8988T (cell line): ENCODE data around the gene REPS2.

Experiments
- DNase-seq: peaks from one replicate; pipeline ENCODE4 v3.0.0; 2011

The REPS2 gene

DNA sequence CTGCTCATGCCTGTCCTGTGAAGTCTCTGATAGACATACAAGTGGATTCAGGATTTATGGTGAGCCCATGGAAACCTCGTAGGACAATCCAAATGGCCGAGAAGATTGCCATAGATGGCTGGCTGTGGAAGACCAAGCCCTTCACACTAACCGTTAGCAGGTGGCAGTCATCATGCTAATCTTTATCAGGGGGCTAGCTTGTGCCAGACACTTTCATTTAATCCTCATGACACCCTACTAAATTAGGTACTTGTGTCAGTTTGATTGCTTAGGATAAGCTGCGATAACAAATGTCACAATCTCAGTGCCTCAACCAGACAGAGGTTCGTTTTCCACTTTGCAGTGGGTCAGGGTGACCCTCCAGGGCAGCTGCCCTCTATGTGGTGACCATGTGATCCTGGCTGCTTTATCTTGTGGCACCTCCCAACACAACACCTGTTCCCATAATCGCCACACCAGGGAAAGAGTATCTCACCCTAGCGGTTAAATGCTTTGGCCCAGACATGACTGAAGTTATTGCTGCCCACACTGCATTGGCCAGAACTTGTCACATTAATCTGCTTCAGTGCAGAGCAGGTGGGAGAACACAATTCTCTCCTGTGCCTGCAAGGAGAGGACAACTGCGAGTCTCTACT is 60.8 kb downstream of the REPS2 start:
- DNase-seq = no peak

DNA sequence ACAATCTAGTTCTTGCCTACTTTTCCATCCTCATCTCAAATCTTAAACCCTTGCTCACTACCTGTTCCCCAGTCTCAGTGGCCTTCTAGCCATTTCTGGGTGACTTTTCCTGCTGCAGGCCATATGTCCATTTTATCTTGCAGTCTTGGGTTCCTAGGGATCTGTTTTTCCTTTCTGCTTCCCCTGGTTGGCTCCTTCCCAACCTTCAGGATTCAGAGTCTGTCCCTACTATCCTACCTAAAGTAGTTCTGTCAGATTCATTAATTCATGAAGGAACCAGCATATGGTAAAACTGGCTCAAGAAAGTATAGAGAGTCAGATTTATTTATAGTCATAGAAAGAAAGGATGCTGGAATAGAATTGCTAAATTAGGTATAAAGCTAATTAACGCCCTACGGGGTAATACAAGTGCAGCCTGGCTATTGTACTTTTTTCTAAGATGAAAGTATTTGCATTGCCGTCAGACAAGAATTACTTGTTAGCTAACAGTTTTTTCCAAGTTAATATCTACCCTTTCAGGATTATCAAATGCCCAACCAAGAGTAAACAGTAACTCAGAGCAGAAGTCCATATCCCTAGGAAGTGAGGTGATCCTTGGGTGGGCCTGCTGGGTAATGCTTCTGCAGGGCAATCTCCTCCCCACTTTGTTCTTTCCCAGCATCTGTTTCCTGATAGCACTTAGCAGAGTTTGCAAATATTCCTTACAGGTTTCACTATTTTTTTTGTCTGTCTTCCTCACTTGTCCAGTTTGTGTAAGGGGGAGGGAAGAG is 63.6 kb downstream of the REPS2 start:
- DNase-seq = no peak

DNA sequence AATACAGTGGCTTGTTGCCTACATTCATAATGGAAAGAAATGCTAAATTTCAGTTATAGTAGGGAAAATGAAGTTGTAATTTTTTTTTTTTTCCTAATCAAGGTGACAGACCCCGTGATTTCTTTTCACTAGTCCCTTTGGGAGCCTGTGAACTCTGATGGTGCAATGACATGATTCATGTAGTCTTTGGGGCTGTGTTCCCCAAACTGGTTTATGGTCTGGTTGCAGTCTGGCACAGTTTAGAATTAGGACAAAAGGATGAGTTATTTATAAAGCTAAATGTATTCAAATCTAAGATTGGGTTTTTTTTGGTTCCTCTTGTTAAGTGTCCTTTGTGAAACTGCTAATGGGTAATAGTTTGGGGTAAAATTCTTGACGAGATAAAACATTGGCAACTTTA is 66.0 kb downstream of the REPS2 start:
- no peak for DNase-seq

DNA sequence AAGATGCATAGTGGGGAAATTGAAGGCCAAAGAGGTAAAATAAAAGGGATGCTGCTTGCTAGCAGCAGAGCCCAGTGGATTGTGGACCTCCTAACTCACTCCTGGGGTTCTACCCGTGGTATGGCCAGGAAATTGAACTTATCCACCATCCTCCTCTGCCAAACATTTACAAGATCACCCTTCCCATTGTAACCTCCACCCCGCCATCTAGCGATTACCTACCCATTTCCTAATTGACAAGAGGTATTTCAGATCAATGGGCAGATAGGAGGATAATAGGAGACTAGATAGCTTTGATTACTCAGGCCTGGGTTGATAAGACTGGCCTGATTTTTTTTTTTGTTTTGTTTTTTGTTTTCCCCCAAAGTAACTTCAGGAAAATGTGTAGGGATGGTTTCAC is 67.8 kb downstream of the REPS2 start:
- no peak for DNase-seq

DNA sequence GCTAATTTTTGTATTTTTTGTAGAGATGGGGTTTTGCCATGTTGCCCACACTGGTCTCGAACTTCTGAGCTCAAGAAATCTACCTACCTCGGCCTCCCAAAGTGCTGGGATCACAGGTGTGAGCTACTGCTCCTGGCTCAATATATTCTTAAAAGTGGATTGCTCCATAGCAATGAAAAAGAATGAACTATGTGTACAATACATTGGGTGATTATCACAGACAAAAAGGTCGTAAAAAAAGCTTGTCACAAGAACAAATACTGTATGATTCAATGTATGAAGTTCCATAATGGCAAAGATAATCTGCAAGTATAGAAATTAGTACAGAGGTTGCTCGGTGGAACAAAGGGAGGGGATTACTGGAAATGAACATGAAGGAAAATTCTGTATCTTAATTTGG is 70.7 kb downstream of the REPS2 start:
- DNase-seq = no peak

DNA sequence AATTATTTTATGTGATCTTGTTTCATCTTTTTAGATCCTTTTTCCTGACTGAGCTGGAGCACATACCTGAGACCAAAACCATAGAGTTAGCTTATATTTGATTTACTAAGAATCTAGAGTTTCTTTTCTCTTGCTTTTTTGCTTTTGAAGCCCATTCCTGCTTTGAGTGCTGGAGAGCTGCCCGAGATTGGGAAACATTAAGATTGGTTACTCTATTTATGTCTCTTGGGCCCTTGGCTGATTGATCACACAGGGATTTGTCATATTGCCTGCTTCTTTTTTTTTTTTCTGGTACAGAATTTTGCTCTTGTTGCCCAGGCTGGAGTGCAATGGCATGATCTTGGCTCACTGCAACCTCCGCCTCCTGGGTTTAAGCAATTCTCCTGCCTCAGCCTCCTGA is 73.9 kb downstream of the REPS2 start:
- no peak for DNase-seq

DNA sequence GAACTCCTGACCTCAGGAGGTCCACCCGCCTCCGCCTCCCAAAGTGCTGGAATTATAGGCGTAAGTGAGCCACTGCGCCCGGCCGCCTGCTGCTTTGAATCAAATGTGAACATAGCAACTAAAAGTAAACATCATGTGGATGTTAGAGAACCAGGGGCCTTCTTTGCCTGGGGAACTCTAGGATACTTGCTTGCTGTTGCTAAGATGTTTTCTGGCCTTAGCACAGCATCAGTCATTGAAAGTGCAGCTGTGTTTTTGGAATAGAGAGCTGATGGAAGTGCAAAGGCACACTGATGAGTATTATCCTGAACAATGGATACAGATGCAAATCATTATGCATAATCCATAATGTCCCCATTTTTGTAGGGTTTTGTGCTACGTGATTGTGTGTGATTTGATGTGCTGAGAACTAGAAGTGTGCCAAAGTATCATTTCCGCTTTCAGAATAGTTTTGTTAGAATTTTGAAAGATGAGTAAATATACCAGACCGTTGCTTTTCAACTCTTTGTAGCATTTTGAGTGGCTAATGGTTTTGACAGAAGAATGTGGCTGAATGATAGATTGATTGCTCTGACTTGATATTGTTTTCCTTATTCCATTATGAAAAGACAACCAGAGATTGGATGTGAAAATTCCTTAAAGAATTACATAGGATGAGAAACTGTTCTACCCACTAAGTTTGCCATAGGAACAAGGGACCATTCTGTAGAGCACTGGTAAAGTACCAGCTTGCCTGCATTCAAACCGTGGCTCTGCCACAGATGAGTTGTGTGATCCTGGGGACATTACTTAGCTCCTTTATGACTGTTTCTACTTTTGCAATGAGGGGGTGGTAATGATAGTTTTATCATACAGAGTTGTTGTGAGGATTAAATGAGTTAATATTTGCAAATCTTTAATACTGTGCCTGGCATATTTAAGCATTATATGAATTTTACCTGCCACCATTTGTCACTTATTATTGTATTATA is 74.7 kb downstream of the REPS2 start:
- no peak for DNase-seq

DNA sequence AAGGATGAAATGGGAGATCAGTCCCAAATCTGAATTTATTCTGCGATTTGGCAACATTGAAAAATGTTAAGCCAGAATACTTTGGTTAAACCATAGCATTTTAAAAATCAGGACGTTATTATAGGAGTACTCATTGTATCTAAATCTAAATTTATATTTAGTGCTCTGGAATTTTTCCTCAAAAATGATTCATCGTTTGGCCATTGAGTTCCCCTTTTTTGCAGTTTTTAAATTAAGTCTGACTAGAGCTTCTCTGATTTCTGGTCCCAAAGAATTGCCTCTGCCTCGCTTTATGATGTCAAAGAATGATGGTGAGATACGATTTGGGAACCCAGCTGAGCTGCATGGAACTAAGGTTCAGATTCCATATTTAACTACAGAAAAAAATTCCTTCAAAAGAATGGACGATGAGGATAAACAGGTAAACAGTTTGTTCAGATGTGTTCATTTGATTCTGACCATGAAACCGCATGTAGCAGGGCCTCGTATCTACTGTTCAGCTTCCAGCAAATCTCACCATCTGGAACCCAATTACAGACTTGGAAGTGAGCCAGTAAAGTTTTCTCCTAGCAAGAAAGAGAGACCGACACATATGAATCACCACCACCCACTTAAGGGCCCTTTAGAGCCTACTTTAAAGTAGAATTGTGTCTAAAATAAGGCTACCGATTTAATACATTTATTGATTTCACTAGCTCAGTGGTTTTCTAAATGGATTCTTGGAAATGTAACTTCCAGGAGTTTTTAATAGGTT is 75.6 kb downstream of the REPS2 start:
- DNase-seq = no peak

DNA sequence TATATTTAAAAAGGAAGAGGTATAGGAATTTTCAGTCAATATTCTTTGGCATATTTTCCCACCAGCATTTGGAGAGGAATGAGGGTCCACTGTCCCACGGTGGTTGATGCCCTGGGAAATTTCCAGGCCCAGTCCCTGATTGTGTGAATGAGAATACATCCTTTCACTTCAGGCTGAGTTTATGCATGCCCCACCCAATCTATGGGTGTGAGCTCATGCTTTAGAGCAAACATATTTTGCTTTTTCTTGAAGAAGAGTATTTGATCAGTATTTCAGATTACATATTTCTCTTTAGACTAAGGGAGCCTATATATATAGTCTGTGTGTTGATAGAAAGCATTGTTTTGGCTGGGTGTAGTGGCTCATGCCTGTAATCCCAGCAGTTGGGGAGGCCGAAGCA is 77.2 kb downstream of the REPS2 start:
- no peak for DNase-seq

DNA sequence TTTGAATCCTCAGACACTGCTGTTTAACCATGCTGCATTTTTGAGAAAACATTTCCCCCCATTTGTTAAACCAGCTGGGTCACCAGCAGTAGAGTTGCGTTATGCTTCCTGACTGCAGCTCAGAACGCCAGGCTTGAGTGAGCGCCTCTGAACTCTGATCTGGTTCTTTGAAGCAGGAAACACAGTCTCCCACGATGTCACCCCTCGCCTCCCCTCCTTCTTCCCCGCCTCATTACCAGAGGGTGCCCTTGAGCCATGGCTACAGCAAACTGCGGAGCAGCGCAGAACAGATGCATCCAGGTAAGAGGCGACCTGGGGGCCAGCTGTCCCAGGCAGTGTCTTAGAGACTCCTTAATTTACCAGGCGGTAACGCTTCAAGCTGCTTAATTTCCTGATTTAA is 78.4 kb downstream of the REPS2 start:
- DNase-seq = no peak

DNA sequence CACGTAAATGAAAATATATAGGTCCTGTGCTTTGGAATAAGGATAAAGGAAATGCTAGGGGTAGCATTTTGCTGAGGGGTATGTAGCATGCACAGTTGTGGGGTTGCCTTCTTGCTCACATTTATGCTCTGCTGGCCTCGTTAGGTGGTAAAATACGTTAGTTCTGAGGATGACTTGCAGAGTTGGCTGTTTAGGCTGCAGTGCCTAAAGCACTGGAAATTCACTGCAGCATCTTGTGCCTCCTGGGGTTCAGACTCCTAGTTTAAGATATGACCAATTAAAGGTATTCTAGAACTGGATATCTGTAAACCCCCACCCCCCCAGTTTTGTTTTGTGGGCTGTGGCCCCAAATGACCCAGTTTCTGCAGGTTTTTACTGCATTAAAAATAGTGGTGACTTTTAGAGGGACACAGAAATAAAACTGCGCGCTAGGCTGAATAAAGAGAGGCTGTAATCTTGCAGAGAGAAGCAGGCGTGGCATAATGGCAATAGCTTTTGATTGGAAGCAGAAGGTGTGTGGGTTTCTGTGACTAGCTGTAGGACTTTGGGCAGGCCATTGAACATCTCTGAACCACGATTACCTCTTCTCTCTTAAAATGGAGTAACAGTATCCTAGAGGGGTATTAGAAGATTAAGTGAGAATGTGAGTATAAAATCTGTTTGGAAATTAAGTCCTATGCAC is 79.3 kb downstream of the REPS2 start:
- DNase-seq = no peak

DNA sequence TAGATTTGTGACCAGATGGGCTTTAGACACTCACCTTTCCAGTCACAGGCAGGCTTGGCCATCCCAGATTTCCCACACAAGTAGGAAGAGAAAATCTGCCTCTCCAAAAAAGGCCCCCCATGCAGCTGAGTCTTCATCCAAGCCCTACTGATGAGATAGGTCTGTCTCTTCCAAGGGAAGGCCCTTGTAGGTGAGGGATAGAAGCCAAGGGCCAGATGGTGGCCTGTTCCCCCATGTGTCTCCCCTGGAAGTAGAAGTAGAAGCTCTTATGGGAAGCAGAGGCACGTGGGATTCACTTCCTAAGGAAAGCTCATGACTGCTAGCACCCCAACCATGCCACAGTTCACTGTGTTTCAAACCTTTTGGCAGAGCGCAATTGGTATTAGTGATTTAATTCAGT is 81.5 kb downstream of the REPS2 start:
- DNase-seq = no peak

DNA sequence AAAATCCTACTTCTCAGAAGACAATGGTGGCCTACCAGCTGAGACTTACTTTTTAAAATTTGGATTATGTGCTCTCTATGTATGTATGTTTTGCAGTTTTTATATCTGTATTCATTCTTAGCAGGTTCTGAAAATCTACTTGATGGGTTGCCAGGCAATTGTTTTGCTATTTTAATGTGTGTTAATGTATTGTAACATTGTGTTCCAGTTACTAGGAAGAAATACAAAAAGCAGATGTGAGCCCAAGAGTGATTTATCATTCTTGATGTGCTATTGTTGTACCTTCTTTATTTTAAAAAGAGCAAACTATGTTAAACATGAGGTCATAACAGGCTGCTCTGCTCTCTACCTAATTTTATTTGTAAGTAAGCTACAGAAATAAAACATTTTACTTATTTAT is 81.9 kb downstream of the REPS2 start:
- no peak for DNase-seq

DNA sequence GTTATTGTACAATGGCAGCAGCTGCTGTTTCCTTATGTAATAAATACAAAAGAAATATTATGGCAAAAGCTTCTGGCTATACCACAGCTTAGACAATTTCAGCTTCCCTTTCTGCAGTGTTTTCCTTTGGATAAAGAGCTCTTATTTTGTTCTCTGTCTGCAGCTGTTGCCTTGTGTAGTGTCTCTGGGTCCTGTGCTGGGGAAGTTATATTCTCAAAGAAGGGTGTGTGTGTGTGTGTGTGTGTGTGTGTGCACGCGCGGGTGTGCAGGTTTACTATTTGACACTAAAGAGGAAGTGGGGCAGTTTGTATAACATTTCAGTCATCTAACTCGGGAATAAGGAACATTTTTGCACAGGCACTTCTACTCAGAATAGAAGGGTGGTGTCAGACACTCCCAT is 83.6 kb downstream of the REPS2 start:
- no peak for DNase-seq

DNA sequence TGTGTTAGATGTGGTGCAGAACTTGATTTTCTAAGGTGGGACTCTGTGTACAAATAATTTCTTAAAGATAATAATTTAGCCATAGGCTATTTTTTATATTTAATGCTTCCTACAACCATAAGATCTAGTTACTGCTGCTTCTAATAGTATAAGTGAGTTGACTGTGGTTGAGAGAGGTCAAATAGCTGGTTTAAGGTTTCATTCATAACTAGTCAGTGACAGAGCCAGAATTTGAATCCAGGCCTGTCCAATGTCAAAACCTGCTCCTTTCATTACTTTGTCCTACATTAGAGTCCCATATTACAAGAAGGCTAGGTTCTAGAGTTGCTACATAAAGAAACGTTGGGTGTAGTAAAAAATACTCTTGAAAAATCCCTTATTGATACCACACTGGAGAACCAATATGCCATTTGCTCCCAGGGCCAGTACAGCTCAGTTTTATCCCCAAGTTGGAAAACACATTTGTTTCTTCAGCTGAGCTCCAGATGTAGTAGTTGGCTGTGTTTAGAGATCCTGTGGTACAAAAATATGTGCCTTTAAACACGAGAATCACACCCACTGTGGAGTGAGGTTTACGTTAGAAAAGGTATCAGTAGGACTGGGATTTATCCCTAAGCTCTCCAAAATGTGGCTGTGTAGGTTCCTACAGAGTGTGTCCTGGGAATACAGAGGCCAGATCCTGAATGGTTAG is 84.3 kb downstream of the REPS2 start:
- DNase-seq = no peak

DNA sequence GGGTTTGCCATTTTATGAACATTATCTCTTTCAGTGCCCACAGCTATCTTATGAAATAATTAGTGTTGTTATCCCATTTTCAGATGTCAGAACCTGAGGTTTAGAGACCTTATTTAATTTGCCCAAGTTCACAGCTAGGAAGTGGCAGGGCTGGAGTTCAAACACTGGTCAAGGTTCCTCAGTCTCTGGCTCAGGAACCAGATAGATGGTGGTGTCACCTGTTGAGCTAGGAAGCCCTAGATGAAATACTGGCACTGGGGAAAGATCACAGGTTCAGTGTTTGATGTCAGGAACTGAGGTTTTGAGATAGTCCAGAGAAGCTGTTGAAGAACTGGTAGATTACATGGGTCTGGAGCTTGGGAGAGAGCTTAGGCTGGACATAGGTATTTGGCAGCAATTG is 85.4 kb downstream of the REPS2 start:
- no peak for DNase-seq

DNA sequence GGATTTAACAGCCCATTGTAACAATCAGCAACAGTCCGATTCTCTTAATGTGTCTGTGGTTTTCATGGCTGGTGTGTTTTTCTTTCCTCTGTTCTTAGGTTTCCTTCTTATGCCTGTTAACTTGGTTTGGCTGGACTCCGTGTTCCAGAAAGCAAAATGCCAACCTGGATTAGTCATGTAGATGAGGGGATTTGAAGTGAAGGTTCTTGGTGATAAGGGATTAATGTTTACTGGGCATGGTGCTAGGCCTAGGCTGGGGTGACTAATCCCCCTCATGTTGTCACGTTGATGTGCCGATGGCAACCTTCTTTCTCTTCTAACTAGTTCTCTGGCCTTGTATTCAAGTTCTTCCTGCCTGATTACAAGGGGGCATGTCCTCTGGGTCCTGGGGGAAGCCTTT is 85.9 kb downstream of the REPS2 start:
- DNase-seq = no peak

DNA sequence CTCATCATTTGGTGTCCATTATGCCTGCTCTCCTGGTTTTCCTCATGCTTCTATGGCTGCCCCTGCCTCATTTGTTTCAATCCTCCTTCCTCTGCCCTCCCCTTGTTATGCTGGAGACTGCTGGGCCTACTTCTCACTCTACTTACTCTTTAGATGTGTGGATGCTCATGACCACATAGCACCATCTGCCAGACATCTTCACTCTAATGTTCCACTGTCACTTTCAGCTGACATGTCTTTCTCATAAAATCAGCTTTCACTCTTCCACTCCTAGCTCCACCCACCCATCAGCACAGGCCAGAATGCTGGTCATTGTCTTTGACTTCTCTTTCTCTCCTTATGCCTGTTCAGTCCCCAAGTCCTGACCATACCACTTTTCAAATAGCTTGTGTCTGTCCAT is 86.8 kb downstream of the REPS2 start:
- no peak for DNase-seq

DNA sequence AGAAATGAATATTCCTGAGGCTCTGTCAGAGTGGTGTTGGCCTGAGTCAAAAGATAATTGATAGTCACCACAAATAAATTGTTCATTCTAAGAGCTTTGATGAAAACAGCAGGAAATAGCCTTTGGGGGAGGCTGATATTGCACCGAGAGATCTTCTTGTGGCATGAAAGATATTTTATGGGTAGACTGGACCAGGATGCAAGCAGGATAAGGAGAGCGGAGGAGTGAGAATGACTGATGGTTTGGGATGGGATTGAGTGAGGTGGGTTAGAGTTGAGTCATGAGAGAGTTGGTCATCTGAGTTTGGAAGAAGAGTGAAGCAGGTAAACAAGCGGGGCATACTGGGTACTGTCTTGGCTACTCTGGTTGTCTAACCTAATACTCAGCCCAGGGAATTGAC is 88.7 kb downstream of the REPS2 start:
- no peak for DNase-seq

DNA sequence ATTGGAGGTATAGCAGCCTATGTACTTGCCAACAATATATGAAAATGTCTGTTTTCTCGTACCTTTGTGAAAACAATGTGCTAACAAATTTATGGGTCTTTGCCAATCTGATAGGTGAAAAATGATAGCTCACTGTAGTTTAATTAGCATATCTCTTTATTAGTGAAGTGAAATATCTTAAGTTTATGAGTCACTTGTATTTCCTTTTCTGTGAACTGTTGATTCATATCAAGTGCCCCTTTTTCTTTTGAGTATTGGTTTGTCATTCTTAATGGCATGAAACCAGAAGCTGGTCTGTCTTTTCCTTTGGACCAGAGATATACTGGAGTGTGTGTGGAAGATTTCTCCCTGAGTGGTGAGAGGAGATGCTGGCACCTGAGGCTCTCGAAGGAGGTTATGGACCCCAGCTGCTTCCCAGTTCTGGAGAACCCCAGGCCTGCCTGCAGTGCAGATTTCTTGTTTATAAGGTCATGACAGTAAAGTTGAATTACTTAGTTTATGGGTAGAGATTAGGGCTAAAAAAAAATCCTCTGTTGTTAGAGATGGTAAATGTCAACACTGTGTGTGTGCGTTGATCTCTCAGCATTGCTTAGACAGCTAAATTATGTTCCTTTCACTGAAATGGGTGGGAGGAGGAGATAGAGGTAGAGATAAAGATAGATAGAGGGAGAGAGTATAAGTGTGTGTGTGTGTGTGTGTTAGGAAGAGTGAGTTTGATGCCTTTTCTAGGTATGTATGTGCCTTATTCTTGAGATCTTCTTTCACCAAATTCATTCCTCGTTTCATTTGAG is 89.9 kb downstream of the REPS2 start:
- no peak for DNase-seq

DNA sequence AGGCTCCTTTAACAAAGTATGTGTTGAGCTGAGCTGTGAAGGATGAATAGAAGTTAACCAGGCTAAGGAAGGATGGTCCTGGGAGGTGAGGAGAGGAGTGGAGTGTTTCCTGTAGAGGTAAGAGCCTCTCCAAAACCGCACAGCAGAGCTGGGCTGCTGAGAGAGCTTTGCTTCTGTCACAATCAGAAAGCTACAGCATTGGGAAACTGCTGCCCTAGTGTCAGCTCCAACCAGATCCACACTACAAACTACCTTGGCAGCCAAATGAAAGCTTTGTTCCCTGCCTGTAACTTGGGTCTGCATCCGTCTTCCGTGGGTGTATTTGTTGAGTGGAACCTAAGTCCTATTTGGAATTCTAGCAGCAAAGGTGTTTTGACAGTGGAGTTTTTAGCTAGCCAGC is 91.8 kb downstream of the REPS2 start:
- no peak for DNase-seq
